HepG2 (cell line): ENCODE measurements around the gene HYAL2. TPM values are rescaled to one million over a fixed set of nuclear protein-coding genes. Genes with fewer than 3 reads are reported as not detected.
A peak's percentile ranks its signal among the peaks of the same experiment; 100 is the strongest.

ENCODE experiments used
- ATAD3A ChIP-seq: sonication (generic); formaldehyde crosslinking; IDR thresholded peaks from 2 replicates; pipeline ENCODE4 v1.4.0; 2020; ENCODE audit warnings: missing genetic modification reagents
- EED ChIP-seq: sonication (generic); formaldehyde crosslinking; IDR thresholded peaks from 2 replicates; pipeline ENCODE4 v1.5.0; 2020; ENCODE audit warnings: mild to moderate bottlenecking, missing genetic modification reagents
- ELF3 ChIP-seq: IDR thresholded peaks from 2 replicates; pipeline ENCODE4 v1.6.1; 2016; ENCODE audit warnings: missing genetic modification reagents, missing compliant biosample characterization
- FOXA3 ChIP-seq: IDR thresholded peaks from 2 replicates; pipeline ENCODE4 v1.6.1; 2016; ENCODE audit warnings: missing genetic modification reagents, missing compliant biosample characterization
- GATAD1 ChIP-seq: IDR thresholded peaks from 2 replicates; pipeline ENCODE4 v1.6.1; 2016; ENCODE audit warnings: missing genetic modification reagents, missing compliant biosample characterization
- HNF4A ChIP-seq: sonication (generic); formaldehyde crosslinking; IDR thresholded peaks from 2 replicates; pipeline ENCODE4 v1.4.0; 2020; ENCODE audit warnings: missing genetic modification reagents
- HNF4G ChIP-seq, 2 experiments: sonication (generic) in 1 of 2; formaldehyde crosslinking in 1 of 2; IDR thresholded peaks; 2 replicates each; pipeline versions ENCODE4 v1.4.0 to v1.6.1; 2011 to 2020; ENCODE audit warnings: borderline replicate concordance in 2 of 2, low read depth in 2 of 2, mild to moderate bottlenecking in 2 of 2, low read length in 1 of 2, missing genetic modification reagents in 1 of 2, moderate library complexity in 1 of 2
- HOXA3 ChIP-seq: sonication (generic); formaldehyde crosslinking; IDR thresholded peaks from 2 replicates; pipeline ENCODE4 v1.5.0; 2020; ENCODE audit warnings: missing genetic modification reagents
- HOXA5 ChIP-seq: sonication (generic); formaldehyde crosslinking; IDR thresholded peaks from 2 replicates; pipeline ENCODE4 v1.4.0; 2020; ENCODE audit warnings: missing genetic modification reagents
- IKZF4 ChIP-seq: sonication (generic); formaldehyde crosslinking; IDR thresholded peaks from 2 replicates; pipeline ENCODE4 v1.5.1; 2020; ENCODE audit warnings: borderline replicate concordance, mild to moderate bottlenecking, low read depth, missing genetic modification reagents; ENCODE audit errors: not compliant biosample characterization
- MEIS2 ChIP-seq: sonication (generic); formaldehyde crosslinking; IDR thresholded peaks from 2 replicates; pipeline ENCODE4 v1.9.0; 2021; ENCODE audit warnings: mild to moderate bottlenecking, missing genetic modification reagents
- NFKBIZ ChIP-seq: IDR thresholded peaks from 2 replicates; pipeline ENCODE4 v1.6.1; 2018; ENCODE audit warnings: missing genetic modification reagents, missing compliant biosample characterization
- POLR2AphosphoS2 ChIP-seq: IDR thresholded peaks from 2 replicates; pipeline ENCODE4 v1.6.1; 2011; ENCODE audit warnings: low read depth, low read length, improper control_type of control experiment
- RFXAP ChIP-seq: sonication (generic); formaldehyde crosslinking; IDR thresholded peaks from 2 replicates; pipeline ENCODE4 v1.4.0; 2020; ENCODE audit warnings: missing genetic modification reagents, borderline replicate concordance
- ZBTB42 ChIP-seq: sonication (generic); formaldehyde crosslinking; IDR thresholded peaks from 2 replicates; pipeline ENCODE4 v1.5.0; 2020; ENCODE audit warnings: mild to moderate bottlenecking, missing genetic modification reagents
- ZNF143 ChIP-seq: sonication (generic); formaldehyde crosslinking; IDR thresholded peaks from 2 replicates; pipeline ENCODE4 v1.4.0; 2020; ENCODE audit warnings: missing genetic modification reagents
- ZNF329 ChIP-seq: sonication (generic); formaldehyde crosslinking; IDR thresholded peaks from 2 replicates; pipeline ENCODE4 v1.9.0; 2021; ENCODE audit warnings: low read depth, mild to moderate bottlenecking, missing genetic modification reagents
- ZNF34 ChIP-seq: sonication (generic); formaldehyde crosslinking; IDR thresholded peaks from 2 replicates; pipeline ENCODE4 v1.4.0; 2020; ENCODE audit warnings: mild to moderate bottlenecking, missing genetic modification reagents, borderline replicate concordance
- ZNF446 ChIP-seq: sonication (generic); formaldehyde crosslinking; IDR thresholded peaks from 2 replicates; pipeline ENCODE4 v1.5.0; 2020; ENCODE audit warnings: mild to moderate bottlenecking, missing genetic modification reagents
- ZNF563 ChIP-seq: sonication (generic); formaldehyde crosslinking; IDR thresholded peaks from 2 replicates; pipeline ENCODE4 v1.8.0; 2022; ENCODE audit warnings: mild to moderate bottlenecking, moderate library complexity, missing genetic modification reagents
- ZNF574 ChIP-seq: sonication (generic); formaldehyde crosslinking; IDR thresholded peaks from 2 replicates; pipeline ENCODE4 v1.4.0; 2020; ENCODE audit warnings: missing genetic modification reagents
- ZNF777 ChIP-seq: sonication (generic); formaldehyde crosslinking; IDR thresholded peaks from 2 replicates; pipeline ENCODE4 v1.4.0; 2020; ENCODE audit warnings: missing genetic modification reagents
- ZNF790 ChIP-seq: sonication (generic); formaldehyde crosslinking; IDR thresholded peaks from 2 replicates; pipeline ENCODE4 v1.8.0; 2022; ENCODE audit warnings: missing genetic modification reagents, mild to moderate bottlenecking, borderline replicate concordance
- polyA plus RNA-seq, 8 experiments: library from polyadenylated mRNA; depleted of rRNA in 3 of 8; stranded (reverse) in 7 of 8; unstranded in 1 of 8; fragments of >200 nt; fragmentation: Illumina TruSeq in 4 of 8; extraction: Trizol in 4 of 8; gene quantifications; 2 replicates each; pipeline versions ENCODE4 v1.2.1 to v1.2.3, GENCODE V29; 2011 to 2016; ENCODE audit warnings: low read depth in 4 of 8, missing spikeins in 1 of 8, mixed read lengths in 1 of 8; ENCODE audit not compliant: insufficient read depth in 1 of 8
- total RNA-seq, 5 experiments: library from RNA; depleted of rRNA; stranded (reverse); fragments of >200 nt; fragmentation: Illumina TruSeq; extraction: Trizol; gene quantifications; 2 replicates each; pipeline ENCODE4 v1.2.3, GENCODE V29; 2016; ENCODE audit warnings: low read depth in 1 of 5
- TF ChIP-seq, protein P1 (sequence below): IDR thresholded peaks from 2 replicates; pipeline ENCODE4 v1.4.0; 2020; ENCODE audit warnings: mild to moderate bottlenecking, missing genetic modification reagents

HYAL2 gene
- total and polyA plus RNA-seq, 2 of the 13 experiments (the other 11 are each of a cell fraction or from before 2014, with no cell fraction given) = 76.2 to 102 TPM

- TF ChIP-seq IKZF4 (CRISPR knock-in tag) (peak; percentile 60), ZNF446 (no peak), FOXA3 (CRISPR knock-in tag) (peak; percentile 20; the same call in 1 of the 2 replicates), ZNF563 (peak; percentile 51; the same call in 1 of the 2 replicates), ATAD3A (CRISPR knock-in tag) (no peak), ELF3 (0 out of 2 replicates have a peak, but pooled peaks have one; percentile 38), NFKBIZ (CRISPR knock-in tag) (0 out of 2 replicates have a peak, but pooled peaks have one; percentile 31), ZNF329 (CRISPR knock-in tag) (no peak), EED (CRISPR knock-in tag) (peak; percentile 84; the same call in 1 of the 2 replicates), HNF4A (CRISPR knock-in tag) (no peak), MEIS2 (CRISPR knock-in tag) (peak; percentile 54; the same call in 1 of the 2 replicates), HNF4G (IDR thresholded peaks at IDR 0.05; ENCODE audit: borderline replicate concordance, low read depth, low read length) (no peak), HNF4G (CRISPR knock-in tag; IDR thresholded peaks at IDR 0.05; ENCODE audit: borderline replicate concordance, low read depth) (no peak), RFXAP (CRISPR knock-in tag) (peak; percentile 85), ZNF34 (CRISPR knock-in tag) (peak; percentile 83; the same call in 1 of the 2 replicates), ZNF777 (CRISPR knock-in tag) (0 out of 2 replicates have a peak, but pooled peaks have one; percentile 31), HOXA5 (CRISPR knock-in tag) (peak; percentile 47; the same call in 1 of the 2 replicates), ZNF574 (CRISPR knock-in tag) (peak; percentile 85), GATAD1 (peak; percentile 97), ZNF143 (CRISPR knock-in tag) (peak; percentile 92), ZBTB42 (CRISPR knock-in tag) (no peak), POLR2AphosphoS2 (no peak), HOXA3 (CRISPR knock-in tag) (peak; percentile 86), ZNF790 (CRISPR knock-in tag) (0 out of 2 replicates have a peak, but pooled peaks have one; percentile 47)
- TF ChIP-seq, protein P1, sequence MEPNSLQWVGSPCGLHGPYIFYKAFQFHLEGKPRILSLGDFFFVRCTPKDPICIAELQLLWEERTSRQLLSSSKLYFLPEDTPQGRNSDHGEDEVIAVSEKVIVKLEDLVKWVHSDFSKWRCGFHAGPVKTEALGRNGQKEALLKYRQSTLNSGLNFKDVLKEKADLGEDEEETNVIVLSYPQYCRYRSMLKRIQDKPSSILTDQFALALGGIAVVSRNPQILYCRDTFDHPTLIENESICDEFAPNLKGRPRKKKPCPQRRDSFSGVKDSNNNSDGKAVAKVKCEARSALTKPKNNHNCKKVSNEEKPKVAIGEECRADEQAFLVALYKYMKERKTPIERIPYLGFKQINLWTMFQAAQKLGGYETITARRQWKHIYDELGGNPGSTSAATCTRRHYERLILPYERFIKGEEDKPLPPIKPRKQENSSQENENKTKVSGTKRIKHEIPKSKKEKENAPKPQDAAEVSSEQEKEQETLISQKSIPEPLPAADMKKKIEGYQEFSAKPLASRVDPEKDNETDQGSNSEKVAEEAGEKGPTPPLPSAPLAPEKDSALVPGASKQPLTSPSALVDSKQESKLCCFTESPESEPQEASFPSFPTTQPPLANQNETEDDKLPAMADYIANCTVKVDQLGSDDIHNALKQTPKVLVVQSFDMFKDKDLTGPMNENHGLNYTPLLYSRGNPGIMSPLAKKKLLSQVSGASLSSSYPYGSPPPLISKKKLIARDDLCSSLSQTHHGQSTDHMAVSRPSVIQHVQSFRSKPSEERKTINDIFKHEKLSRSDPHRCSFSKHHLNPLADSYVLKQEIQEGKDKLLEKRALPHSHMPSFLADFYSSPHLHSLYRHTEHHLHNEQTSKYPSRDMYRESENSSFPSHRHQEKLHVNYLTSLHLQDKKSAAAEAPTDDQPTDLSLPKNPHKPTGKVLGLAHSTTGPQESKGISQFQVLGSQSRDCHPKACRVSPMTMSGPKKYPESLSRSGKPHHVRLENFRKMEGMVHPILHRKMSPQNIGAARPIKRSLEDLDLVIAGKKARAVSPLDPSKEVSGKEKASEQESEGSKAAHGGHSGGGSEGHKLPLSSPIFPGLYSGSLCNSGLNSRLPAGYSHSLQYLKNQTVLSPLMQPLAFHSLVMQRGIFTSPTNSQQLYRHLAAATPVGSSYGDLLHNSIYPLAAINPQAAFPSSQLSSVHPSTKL (CRISPR knock-in tag) = peak; percentile 12; the same call in 1 of the 2 replicates
These were observed 5.6 kb upstream of the HYAL2 start, which contains the start of gene TUSC2 (continued) for GRCh38 chr3:50327943-50328691.
